ENCODE results near the gene NDUFS1. TPM values are rescaled to one million over a fixed set of nuclear protein-coding genes. Genes with fewer than 3 reads are reported as not detected.
"Not testable (repeated sequence)": the region's sequence is repeated elsewhere in the genome, so short reads cannot be mapped to it uniquely, and the experiment has no call there.

The NDUFS1 gene
- total RNA-seq, 2 donors from 2014 or later, result 72.1 to 72.7 TPM

DNA sequence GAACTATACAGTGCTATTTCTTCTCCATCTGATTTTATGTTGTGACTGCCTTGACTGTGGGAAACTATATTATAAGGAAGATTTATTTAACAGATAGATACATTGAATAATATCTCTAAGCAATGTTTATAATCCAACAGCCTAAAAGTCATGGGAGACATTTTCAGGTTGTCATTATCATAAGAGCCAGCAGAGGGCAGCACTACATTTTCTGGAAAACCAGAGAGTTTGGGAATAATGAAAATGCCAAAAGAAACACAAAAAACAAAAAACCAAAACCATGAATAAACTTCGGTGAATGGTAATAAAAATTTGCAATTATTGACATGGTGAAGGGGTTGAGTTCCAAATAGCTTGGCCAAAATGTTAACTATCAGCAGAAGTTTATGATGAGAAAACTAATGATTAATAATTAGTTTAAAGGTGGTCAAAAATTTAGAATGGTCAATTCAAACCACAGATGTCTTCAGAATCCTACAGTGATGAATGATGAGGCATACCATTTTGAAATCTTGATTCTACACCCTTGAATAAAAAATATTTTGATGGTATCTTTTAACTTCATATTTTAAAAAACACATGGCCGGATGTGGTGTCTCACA is 5.1 kb upstream of the NDUFS1 start:
- intact Hi-C loops (cut with DNase I), result no loop called here
- no peak for DNase-seq (ENCODE audit: low spot score)

DNA sequence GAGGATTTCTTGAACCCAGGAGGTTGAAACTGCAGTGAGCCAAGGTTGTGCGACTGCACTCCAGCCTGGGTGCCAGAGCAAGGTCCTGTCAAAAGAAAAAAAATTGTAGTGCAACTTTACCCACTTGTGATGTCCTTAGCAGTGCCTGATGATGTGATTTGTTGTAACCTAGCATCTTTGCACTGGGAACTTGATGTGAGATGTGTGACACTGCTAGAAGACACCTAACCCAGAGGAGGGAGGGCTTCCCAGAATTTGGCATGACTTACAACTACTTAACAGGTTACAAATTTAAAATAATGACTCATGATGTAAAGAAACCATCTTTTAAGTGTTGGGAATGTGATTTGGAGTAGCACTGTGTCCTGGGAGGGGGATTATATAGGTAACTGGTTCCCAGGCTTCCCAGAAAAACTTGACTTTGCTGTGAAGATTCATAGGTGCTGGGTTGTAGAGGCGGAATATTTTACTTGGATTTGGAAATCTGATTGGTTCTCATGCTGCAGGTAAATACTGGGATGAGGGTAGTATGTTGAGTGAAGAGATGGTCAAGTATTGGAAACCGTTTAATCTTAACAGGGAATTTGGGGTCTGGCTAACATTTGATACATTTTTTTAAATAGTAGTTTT is 4.1 kb upstream of the NDUFS1 start:
- intact Hi-C loops (cut with DNase I), result no loop called here
- no peak for DNase-seq (ENCODE audit: low spot score)

DNA sequence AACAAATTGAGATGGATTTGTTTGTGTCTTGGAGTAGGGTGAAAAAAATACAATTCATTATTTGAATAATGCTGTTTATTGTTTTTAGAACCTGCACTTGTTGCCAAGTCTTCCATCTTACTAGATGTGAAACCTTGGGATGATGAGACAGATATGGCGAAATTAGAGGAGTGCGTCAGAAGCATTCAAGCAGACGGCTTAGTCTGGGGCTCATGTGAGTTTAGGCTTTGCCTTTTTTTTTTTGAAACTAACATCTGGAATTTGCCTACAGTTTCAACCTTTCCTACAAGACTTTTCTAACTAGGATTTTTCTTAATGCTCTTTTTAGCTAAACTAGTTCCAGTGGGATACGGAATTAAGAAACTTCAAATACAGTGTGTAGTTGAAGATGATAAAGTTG is 3.2 kb upstream of the NDUFS1 start:
- DNase-seq (ENCODE audit: low spot score); intact Hi-C loops (cut with DNase I): not testable (repeated sequence)

DNA sequence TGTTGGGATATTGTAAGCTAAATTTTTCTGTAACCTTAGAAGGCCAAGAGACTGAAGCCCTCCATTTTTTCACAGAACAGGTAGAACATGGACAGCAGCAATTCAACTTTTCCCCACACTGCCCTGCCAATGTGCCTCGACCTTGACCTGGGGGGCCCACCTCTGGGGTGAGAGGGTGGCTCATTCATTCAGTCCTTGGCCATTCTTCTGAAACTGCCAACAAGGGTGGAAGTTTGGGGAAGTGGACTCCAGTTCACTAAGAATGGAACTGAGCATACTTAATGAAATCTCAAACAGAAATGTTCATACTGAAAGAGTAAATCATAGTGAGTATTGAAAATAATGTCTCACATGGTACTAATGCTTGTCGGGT is 1.5 kb upstream of the NDUFS1 start:
- intact Hi-C loops (cut with DNase I), result no loop called here
- DNase-seq (ENCODE audit: low spot score), result no peak

DNA sequence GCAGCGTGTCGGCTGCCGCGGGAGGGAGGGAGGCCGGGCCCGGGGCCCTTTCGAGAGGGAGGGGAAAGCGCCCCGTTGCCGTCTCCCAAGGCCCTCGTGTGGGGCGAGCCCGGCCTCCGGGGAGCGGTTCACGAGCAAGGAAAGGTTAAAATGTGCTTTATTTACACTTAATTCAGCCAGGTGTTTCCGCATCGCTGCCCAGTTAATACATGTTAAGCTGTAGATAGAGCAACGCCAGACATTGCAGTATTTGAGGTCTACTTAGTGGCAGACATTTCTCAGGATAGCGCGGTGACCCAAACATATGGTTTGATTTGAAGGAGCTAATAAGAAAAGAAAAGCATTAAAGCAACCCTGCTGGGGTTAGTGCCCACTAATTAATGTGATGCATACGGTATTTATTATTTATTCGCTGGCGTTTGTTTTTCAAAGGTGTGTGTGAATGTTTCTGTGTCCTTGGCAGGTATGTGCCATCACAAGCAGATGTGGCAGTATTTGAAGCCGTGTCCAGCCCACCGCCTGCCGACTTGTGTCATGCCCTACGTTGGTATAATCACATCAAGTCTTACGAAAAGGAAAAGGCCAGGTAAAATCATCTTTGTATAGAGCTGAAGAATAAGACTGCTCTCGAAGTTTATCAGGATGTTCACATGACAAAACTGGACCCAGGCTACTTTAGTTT is 1.0 kb upstream of the NDUFS1 start:
- peak; percentile 88 for DNase-seq (ENCODE audit: low spot score)
- intact Hi-C loops (cut with DNase I), result no loop called here

DNA sequence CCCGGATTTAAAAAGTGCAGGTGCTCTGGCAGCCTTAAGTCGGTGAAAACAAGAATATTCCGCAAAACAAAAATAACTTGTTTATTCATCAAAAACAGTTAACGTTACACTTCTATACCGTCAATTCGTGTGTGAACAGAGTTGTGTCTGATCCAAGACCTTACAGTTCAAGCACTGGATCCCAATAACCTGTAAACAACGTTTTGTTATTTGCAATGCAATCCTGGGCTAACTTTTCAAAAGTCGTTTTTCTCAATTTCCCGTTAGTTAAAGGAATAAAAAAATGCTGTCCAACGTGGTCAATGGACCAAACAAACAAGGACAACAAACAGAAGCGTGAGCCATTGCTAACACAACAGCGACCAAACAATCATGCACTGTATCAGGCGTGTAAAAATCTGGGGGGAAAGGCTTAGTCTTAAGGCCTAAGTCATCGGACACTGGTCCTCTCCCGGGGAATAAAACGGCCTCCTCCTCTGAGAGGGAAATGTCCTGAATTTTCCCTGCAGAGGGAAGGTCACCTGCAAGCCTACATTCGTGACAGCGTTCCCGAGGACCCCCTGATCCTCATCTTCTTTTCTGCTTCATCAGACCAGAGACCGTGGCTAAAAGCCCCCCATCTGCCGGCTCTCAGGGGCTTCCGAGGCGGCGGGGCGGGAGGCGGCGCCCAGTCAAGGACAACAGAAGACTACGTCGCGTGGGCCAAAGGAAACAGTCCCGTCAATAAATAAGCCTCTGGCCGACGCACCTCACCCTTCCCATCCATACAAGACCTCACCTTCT is 490 bp downstream of the NDUFS1 start:
- no peak for DNase-seq (ENCODE audit: low spot score)
- intact Hi-C loops (cut with DNase I), result no loop called here

DNA sequence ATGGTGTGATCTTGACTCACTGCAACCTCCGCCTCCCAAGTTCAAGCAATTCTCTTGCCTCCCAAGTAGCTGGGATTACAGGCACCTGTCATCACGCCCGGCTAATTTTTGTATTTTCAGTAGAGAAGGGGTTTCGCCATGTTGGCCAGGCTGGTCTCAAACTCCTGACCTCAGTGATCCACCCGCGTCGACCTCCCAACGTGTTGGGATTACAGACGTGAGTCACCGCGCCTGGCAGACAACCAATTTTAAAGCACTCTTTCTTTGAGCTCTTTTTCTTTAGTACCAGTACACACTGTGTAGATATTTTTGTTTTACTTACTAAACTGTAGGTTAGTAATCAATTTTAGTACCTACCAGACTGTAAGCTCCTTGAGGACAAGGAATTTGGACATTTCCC is 2.2 kb downstream of the NDUFS1 start:
- DNase-seq (ENCODE audit: low spot score); intact Hi-C loops (cut with DNase I): not testable (repeated sequence)

DNA sequence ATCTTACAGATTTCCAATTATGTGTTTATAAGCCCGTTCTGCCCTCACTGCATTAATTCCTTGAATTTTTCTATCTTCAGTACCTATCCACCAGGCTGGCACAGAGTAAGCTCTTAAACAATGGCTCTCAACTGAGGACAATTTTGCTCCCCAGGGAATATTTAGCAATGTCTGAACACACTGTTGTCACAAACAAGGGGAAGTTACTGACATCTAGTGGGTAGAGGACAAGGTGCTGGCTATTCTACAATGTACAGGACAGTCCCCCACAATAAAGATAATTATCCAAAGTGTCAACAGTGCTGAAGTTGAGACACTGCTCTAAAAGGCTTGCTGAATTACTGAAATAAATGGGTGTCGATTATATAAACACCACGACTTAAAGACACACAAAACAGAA is 5.0 kb downstream of the NDUFS1 start:
- intact Hi-C loops (cut with DNase I), result no loop called here
- no peak for DNase-seq (ENCODE audit: low spot score)

DNA sequence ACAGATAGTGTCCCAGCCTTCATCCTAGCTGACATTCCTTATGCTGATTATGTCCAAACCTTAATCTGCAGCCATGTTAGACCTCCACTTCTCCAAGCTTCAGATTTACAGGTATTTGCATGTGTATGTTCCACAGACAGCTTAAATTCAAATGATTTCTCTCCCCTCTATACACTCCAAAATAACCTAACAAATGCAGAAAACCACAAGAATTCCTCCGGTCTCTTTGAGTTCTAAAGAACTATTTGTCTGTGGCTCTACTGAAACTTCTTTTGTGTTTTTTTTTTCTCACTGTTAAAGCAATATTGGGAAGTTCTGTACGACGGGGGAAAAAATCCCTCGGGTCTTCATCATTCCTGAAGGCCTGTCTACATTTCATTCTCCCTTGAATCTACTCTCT is 8.6 kb downstream of the NDUFS1 start:
- intact Hi-C loops (cut with DNase I), result no loop called here
- DNase-seq (ENCODE audit: low spot score), result no peak

DNA sequence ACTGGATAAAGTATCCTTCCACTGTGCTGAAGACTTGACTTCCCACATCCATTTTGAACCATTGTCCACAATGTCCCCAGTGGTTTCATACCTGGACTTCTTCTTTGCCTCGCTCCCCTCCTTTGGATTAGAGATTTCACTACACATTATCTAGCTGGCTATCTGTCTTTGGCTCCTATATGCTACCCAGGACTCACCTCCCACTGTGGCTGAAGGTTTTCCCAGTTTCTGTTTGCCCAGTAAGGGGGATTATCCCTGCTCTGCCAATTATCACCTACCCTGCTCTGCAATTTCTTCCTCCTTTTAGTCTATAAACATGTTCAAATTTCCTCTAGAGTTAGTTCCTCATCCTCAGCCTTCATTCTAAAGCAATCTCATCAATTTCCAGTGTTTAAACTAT is 9.1 kb downstream of the NDUFS1 start:
- intact Hi-C loops (cut with DNase I), result no loop called here
- DNase-seq (ENCODE audit: low spot score), result no peak

DNA sequence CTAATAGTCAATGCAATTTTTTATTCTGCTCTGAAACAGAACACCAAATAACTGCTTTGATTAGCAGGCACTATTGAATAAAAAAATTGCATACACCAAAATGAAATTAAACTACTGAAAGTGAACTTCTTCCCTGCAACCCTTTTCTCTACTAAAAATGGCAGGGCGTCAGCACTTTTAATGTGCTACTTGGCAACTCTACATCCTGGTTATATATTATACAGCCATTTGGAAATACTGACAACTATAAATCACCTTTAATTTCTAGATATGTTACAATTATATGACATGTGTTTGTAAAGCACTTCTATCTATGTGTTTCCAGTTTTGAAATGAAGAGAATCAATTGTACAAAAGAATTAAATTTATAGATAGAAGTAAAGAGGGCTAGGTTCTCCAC is 9.9 kb downstream of the NDUFS1 start:
- intact Hi-C loops (cut with DNase I), result no loop called here
- no peak for DNase-seq (ENCODE audit: low spot score)

DNA sequence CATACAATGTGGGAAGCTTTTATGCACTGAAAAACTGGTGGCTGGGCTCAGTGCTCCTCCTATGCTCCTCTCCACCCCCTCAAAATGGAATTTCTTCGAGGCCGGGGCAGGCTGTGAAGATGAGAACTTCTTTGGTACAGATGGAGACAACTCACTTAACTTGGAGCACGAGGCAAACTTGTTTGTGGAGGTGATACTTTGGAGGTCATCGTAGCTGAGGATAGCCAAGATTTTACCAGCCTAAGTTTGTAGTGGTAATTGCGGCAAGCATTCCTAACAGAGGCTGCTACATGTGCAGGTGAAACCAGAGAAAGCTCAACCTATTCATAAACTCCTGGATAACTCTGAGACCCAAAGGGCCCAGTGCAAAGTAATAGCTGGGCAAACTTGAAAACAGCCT is 13.6 kb downstream of the NDUFS1 start:
- intact Hi-C loops (cut with DNase I), result no loop called here
- no peak for DNase-seq (ENCODE audit: low spot score)

DNA sequence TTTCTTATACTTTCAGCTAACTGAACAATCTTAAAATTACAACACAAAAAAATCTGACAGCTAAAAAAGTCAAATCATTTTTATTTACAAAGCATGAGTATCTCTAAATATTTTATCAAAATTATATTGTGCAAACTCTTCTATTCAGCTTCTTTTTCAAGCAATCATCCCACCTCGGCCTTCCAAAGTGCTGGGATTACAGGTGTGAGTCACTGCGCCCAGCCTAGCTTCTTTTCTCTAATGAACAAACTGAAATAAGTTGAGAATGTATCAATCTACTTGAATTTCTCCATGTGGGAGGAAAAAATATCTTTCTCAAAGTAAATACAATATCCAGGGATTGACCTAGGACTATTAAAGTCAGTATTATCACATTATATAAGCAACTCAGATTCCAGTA is 14.9 kb downstream of the NDUFS1 start:
- intact Hi-C loops (cut with DNase I), result no loop called here
- no peak for DNase-seq (ENCODE audit: low spot score)

DNA sequence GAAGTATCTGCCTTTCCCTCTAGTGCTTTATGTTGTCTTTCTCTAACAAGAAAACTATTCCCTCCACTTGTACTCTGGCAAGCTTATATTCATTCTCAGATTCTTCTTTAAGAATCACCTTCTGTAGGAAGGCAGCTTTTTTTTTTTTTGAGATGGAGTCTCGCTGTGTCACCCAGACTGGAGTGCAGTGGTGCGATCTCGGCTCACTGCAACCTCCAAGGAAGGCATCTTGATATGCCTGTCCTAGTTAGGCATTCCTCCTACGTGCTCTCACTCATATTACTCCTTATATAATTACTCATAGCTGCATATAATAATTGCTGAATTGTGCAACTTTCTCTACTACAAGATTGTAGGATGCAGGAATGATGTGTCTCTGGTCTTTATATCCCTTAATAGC is 15.8 kb downstream of the NDUFS1 start:
- no peak for DNase-seq (ENCODE audit: low spot score)
- intact Hi-C loops (cut with DNase I), result no loop called here

DNA sequence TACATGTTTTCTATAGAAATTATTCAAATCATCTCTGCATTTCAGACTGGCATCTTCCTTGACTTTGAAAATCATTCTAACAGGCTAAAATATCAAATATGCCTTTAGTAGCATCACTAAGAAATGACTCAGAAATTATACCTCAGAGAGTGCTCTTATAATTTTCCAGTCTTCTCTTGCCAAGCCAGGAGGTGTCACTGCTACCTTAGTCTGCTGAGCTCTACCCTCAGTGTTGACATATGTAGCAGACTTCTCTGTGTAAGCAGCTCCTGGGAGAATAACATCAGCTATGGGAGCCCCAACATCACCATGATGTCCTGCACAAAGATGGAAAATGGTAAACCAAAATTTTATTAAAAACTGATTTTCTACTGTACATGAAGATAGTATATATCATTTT is 31.6 kb downstream of the NDUFS1 start:
- intact Hi-C loops (cut with DNase I), result no loop called here
- no peak for DNase-seq (ENCODE audit: low spot score)

DNA sequence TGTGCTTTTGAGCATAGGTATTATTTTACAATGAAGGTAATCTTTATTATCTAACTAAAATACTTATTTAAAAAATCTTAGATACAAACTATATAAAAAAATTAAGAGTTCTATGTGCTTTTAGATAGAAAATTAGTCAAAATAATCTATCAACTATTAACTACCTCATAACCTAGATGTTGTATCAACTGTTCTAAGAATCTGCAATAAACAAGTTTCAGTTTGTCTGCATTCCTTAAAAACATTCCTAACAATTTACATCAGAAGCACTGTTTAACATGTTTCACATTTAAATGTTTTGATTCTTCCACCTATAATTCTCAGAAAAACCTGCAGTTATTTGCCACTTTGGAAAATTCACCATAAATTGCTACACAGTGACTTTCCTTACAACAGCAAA is 33.3 kb downstream of the NDUFS1 start:
- DNase-seq (ENCODE audit: low spot score), result no peak
- intact Hi-C loops (cut with DNase I), result no loop called here

DNA sequence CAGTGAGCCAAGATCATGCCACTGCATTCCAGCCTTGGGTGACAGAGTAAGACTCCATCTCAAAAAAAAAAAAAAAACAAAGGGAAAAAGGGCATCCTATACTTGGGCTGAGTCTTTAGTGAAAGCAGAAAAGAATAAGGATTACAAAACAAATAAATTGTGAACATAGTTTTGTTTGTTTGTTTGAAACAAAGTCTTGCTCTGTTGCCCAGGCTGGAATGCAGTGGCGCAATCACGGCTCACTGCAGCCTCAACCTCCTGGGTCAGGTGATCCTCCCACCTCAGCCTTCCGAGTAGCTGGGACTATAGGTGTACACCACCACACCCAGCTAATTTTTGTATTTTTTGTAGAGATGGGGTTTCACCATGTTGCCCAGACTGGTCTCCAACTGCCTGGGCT is 36.7 kb downstream of the NDUFS1 start:
- intact Hi-C loops (cut with DNase I); DNase-seq (ENCODE audit: low spot score): not testable (repeated sequence)

DNA sequence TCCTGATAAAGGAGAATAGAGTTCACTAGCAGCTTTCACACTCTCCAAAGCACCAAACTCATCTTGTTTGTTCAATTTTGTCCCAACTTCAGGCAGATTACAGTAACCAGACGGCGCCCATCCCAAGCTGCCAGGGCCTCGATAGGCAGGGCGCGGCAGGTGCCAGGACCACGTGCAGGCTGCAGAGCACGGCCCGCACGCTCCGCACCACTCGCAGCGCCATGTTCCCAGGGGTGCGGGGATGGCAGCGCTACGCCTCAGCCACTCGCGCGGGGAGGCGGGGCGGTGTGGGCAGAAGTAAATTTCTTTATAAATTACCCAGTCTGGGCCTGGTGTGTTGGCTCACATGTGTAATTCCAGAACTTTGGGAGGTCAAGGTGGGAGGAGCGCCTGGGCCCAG is 43.0 kb downstream of the NDUFS1 start:
- no peak for DNase-seq (ENCODE audit: low spot score)
- intact Hi-C loops (cut with DNase I), result no loop called here

DNA sequence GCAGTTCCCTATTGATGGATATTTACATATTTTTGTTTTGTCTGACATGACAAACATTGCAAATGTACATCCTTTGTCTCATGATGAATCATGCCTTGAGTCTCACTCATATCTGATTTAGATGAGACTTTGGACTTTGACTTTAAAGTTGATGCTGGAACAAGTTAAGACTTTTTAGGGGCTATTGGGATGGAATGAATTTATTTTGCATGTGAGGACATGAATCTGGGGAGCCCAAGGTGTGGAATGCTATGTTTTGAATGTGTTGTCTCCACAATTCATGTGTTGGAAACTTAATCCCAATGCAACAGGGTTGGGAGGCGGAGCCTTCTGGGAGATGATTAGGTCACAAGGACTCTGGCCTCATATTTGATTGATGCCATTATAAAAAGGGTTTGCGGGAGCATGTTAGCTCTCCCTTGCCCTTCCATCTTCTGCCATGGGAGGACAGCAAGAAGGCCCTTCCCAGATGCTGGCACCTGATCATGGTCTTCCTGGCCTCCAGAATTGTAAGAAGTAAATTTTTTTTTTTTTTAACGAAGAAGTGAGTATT is 44.1 kb downstream of the NDUFS1 start:
- intact Hi-C loops (cut with DNase I), result no loop called here
- no peak for DNase-seq (ENCODE audit: low spot score)
